ENCODE measurements around the gene MRPL38. TPM values are rescaled to one million over a fixed set of nuclear protein-coding genes. Genes with fewer than 3 reads are reported as not detected.
A peak's percentile ranks its signal among the peaks of the same experiment; 100 is the strongest.

The MRPL38 gene
- polyA plus RNA-seq, 1 experiment: 16.6 TPM

DNA sequence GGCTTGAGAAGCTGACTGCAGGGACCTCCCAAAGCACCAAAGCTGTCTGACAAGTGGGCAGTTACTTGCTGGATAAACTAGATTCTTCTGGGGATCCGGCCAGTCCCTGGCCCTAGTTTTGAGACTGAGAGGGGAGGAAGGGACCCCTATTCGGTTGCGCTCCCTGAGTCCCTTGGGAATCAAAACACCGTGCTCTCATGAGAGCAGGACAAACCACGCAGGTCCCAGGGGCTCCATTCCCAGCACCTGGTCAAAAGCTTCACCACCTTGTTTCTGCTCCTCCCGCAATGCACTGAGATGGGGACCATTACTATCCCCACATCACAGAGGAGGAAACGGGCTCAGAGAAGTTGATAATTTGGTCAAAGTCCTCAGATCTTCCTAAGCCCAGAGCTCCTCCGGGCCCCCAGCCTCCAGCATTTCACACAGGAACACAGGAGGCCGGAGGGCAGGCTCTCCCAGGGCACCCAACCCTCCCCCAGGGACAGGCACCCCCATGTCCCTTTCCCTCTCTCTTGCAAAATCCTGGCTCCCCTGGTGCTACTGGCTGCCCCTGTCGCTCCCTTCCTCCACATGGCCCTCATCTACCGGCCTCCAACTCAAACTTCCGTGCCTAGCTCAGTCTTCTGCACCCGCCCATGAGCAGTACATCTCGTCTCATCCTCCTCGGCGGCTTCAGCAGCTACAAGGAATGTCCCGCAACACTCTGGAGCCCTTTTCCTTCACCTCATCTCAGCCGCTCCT, 11.2 kb downstream of the MRPL38 start:
- POLR2A ChIA-PET: interaction anchor here (0.6 kb wide), 1 partner anchor 79 kb away, joined by 3 read pairs; no protein-coding TSS in a partner anchor
- no peak for DNase-seq (ENCODE audit: low read depth, low spot score)
- Histone ChIP-seq H3K27me3 (ENCODE audit: control insufficient read depth, insufficient read depth, low read length) (no peaks in the 10 kb centered on the region), H3K27ac (ENCODE audit: low read depth, low read length) (peak overlapping the region; percentile 2), H3K9me3 (ENCODE audit: control insufficient read depth, insufficient read depth, low read length) (no peaks in the 10 kb centered on the region; the same call in 1 of the 2 replicates), H3K4me3 (ENCODE audit: low read depth, low read length) (no peak overlapping the region)
- CTCF ChIA-PET: no interaction called here
- TF ChIP-seq, protein P1, sequence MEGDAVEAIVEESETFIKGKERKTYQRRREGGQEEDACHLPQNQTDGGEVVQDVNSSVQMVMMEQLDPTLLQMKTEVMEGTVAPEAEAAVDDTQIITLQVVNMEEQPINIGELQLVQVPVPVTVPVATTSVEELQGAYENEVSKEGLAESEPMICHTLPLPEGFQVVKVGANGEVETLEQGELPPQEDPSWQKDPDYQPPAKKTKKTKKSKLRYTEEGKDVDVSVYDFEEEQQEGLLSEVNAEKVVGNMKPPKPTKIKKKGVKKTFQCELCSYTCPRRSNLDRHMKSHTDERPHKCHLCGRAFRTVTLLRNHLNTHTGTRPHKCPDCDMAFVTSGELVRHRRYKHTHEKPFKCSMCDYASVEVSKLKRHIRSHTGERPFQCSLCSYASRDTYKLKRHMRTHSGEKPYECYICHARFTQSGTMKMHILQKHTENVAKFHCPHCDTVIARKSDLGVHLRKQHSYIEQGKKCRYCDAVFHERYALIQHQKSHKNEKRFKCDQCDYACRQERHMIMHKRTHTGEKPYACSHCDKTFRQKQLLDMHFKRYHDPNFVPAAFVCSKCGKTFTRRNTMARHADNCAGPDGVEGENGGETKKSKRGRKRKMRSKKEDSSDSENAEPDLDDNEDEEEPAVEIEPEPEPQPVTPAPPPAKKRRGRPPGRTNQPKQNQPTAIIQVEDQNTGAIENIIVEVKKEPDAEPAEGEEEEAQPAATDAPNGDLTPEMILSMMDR (IDR thresholded peaks at IDR 0.05; ENCODE audit: low read depth, low read length): no peak

GRCh38 chr17:75892556-75893224, 12.0 kb downstream of the MRPL38 start:
- ChIA-PET CTCF (no interaction called here), POLR2A (no interaction called here)
- Histone ChIP-seq H3K27ac (ENCODE audit: low read depth, low read length) (no peak overlapping the region), H3K27me3 (ENCODE audit: control insufficient read depth, insufficient read depth, low read length) (no peaks in the 10 kb centered on the region), H3K4me3 (ENCODE audit: low read depth, low read length) (no peak overlapping the region), H3K9me3 (ENCODE audit: control insufficient read depth, insufficient read depth, low read length) (no peaks in the 10 kb centered on the region; the same call in 1 of the 2 replicates)
- DNase-seq (ENCODE audit: low read depth, low spot score): no peak
- TF ChIP-seq, protein P1 (IDR thresholded peaks at IDR 0.05; ENCODE audit: low read depth, low read length): no peak

GRCh38 chr17:75891605-75892555, 12.8 kb downstream of the MRPL38 start:
- CTCF ChIA-PET: no interaction called here
- TF ChIP-seq, protein P1 (IDR thresholded peaks at IDR 0.05; ENCODE audit: low read depth, low read length): no peak
- DNase-seq (ENCODE audit: low read depth, low spot score): no peak
- Histone ChIP-seq H3K9me3 (ENCODE audit: control insufficient read depth, insufficient read depth, low read length) (no peaks in the 10 kb centered on the region; the same call in 1 of the 2 replicates), H3K27ac (ENCODE audit: low read depth, low read length) (no peak overlapping the region), H3K4me3 (ENCODE audit: low read depth, low read length) (no peak overlapping the region), H3K27me3 (ENCODE audit: control insufficient read depth, insufficient read depth, low read length) (no peaks in the 10 kb centered on the region)
- POLR2A ChIA-PET: no interaction called here

- no peak overlapping the region for H3K4me3 ChIP-seq (ENCODE audit: low read depth, low read length)
- ChIA-PET CTCF (interaction anchor here (1.4 kb wide), 1 partner anchor 30 kb away, joined by 3 read pairs; no protein-coding TSS in a partner anchor), POLR2A (no interaction called here)
- H3K9me3 ChIP-seq (ENCODE audit: control insufficient read depth, insufficient read depth, low read length): no peaks in the 10 kb centered on the region; the same call in 1 of the 2 replicates
- TF ChIP-seq, protein P1 (IDR thresholded peaks at IDR 0.05; ENCODE audit: low read depth, low read length): no peak
- H3K27me3 ChIP-seq (ENCODE audit: control insufficient read depth, insufficient read depth, low read length): no peaks in the 10 kb centered on the region
- no peak overlapping the region for H3K27ac ChIP-seq (ENCODE audit: low read depth, low read length)
- DNase-seq (ENCODE audit: low read depth, low spot score): no peak
These were observed 13.6 kb downstream of the MRPL38 start for GRCh38 chr17:75891022-75891604.

Measured in AG04450 (cell line).